DMS 273 (cell line): ENCODE results near the gene GCAT.

Source experiments
- DNase-seq: peaks from one replicate; lab custom pipeline; 2025; ENCODE audit not compliant: unreplicated experiment; lab: John Stamatoyannopoulos, UW

GCAT gene

DNA sequence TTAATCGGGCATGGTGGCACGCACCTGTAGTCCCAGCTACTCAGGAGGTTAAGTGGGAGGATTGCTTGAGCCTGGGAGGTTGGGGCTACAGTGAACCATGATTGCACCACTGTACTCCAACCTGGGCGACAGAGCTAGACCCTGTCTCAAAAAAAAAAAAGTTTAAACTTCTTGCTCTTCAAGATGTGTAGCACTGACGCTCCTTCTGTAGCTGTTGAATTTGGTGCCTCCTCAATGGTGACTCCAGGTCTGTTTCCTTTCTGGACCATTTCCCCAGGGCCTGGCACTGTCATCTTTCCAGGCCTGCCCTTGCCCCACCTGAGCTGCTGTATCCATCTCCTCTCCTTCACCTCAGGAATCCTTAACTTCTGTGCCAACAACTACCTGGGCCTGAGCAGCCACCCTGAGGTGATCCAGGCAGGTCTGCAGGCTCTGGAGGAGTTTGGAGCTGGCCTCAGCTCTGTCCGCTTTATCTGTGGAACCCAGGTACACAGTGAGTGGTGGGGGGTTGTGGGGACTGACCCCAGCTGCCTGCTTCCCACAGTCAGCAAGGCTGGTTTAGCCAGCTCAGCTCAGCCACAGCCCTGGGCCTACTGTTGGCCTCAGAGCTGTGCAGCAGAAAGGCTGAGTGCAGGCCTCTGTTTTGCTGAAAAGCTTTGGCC lies 2.1 kb downstream of the GCAT start:
- DNase-seq: no peak

GRCh38 chr22:37811867-37812266 lies 4.1 kb downstream of the GCAT start:
- no peak for DNase-seq

DNA sequence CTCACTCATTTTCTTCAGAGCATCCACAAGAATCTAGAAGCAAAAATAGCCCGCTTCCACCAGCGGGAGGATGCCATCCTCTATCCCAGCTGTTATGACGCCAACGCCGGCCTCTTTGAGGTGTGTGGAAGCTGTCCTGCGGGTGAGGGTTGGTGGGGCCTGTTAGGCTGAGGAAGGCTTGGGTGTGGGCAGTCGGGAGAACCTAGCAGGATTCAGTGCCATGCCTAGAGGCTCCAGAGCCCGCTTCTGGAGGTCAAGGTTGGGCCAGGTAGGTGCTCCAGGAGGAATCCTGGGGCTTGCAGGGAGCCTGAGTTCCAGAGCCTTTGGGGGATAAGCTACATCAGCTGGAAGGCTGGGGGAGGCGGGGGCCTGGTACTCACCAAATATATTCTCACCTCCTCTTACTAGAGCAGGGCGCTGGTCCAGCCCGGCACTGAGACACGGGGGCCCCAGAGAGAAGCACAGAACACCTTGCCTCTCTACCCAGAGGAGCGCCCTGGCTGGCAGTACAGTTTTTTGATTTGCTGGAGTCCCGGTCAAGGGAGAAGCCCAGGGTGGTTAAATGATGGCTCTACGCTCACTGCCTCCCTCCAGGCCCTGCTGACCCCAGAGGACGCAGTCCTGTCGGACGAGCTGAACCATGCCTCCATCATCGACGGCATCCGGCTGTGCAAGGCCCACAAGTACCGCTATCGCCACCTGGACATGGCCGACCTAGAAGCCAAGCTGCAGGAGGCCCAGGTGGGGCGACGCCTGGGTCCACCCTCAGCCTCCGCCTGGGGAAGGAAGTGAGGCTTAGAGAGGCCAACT lies 5.3 kb downstream of the GCAT start:
- DNase-seq: no peak

DNA sequence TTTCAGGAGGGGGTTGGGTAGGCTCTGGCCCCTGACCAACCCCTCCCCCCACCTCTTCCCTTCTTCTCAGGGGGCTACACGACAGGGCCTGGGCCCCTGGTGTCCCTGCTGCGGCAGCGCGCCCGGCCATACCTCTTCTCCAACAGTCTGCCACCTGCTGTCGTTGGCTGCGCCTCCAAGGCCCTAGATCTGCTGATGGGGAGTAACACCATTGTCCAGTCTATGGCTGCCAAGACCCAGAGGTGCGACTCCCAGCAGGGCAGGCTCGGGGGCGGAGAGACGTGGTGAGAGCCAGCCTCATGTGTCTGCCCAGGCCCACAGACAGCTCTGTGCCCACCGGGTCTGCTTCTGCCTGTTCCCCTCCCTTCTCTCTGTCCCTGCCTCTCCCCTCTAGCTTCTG lies 7.9 kb downstream of the GCAT start:
- DNase-seq: no peak

GRCh38 chr22:37816543-37817180 lies 8.9 kb downstream of the GCAT start:
- no peak for DNase-seq

GRCh38 chr22:37817705-37818408 lies 10.1 kb downstream of the GCAT start:
- peak; percentile 88 for DNase-seq

GRCh38 chr22:37818409-37819104 lies 10.8 kb downstream of the GCAT start:
- DNase-seq: peak; percentile 70

GRCh38 chr22:37819105-37819433 lies 11.3 kb downstream of the GCAT start:
- no peak for DNase-seq

DNA sequence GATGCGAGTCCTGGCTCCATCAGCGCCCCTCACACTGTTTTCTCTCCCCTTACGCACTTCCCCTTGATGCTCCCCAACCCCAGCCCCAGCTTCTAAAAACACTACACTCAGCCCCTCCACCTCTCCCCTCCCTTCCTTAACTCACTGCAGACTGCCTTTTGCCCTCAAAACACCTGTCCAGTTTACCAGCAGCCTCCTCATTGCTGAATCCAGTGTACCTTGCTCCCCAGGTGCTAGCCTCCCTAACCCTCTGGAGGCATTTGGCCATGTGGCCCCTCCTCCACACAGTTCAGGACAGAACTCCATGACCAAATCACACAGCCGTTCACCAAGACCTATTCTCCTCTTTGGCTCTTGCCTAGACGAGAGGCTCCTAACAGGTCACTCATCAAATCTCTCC lies 12.6 kb downstream of the GCAT start:
- DNase-seq: no peak

DNA sequence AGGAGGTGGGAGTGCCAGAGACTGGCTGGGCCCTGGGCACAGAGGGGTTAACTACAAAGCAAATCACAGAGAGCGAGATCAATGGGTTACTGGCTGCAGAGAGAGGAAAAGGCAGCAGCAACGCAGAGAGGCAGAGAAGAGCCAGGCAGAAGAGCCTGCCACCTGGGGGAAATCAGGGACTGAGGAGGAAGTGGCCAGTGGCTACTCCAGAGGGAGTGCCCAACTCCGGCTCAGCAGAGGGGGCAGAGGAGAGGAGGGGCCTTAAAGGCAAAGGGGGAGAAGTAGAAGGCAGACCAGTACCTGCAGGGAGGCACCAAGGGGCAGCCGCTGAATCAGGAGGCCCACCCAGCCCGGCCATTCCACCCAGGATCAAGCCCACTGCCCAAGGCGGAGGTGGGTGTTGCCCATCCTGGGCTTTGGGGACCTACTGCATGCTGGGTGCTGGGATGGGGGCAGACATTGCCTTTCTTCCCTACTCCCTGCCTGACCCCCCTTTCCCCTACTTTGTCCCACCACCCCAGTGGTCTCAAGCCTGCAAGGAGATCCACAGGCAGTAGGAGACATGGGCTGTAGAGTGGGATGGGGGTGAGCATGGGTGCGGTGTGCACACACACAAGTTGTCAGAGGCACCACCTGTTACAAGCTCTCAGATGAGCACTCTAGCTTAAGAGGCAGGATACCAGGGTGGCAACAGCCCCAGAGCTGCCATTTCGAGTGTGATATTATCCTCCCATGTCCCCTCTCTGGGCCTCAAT lies 14.5 kb downstream of the GCAT start:
- DNase-seq: no peak

DNA sequence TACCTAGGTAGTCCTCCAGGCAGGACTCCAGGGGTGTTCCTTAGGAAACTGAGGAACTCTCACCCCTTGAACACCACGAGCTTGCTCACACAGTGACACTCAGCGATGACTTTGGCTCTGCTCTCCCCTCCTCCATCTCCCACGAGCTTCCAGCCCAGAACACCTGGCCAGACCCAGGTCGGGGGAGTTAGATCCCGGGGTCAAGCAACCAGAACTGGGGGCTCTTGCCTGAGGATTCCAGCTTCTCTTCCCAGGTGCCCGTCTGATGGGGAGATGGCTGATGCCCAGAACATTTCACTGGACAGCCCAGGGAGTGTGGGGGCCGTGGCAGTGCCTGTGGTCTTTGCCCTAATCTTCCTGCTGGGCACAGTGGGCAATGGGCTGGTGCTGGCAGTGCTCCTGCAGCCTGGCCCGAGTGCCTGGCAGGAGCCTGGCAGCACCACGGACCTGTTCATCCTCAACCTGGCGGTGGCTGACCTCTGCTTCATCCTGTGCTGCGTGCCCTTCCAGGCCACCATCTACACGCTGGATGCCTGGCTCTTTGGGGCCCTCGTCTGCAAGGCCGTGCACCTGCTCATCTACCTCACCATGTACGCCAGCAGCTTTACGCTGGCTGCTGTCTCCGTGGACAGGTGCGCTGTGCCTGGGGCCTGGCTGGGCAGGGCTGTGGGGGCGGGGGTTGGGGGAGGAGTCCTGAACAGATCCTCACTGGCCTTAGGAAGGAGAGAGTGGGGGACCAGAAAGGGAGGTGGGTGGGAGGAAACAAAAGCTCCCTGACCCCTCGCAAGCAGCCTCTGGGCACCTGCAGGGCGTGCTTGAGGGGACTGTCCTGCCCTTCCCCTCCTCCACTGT lies 15.6 kb downstream of the GCAT start, which contains the start of gene GALR3:
Gene GALR3 (plus strand): TSS at position 249 of the 852 bp plus-strand sequence. CDS start 25 bp downstream, at position 274.
- DNase-seq: no peak

GRCh38 chr22:37824674-37825641 lies 17.2 kb downstream of the GCAT start:
- no peak for DNase-seq

GRCh38 chr22:37827056-37827455 lies 19.3 kb downstream of the GCAT start:
- peak; percentile 90 for DNase-seq

- no peak for DNase-seq
Observed at GRCh38 chr22:37830093-37830842, 22.5 kb downstream of the GCAT start.

- no peak for DNase-seq
Observed at GRCh38 chr22:37831472-37831871, 23.7 kb downstream of the GCAT start.

DNA sequence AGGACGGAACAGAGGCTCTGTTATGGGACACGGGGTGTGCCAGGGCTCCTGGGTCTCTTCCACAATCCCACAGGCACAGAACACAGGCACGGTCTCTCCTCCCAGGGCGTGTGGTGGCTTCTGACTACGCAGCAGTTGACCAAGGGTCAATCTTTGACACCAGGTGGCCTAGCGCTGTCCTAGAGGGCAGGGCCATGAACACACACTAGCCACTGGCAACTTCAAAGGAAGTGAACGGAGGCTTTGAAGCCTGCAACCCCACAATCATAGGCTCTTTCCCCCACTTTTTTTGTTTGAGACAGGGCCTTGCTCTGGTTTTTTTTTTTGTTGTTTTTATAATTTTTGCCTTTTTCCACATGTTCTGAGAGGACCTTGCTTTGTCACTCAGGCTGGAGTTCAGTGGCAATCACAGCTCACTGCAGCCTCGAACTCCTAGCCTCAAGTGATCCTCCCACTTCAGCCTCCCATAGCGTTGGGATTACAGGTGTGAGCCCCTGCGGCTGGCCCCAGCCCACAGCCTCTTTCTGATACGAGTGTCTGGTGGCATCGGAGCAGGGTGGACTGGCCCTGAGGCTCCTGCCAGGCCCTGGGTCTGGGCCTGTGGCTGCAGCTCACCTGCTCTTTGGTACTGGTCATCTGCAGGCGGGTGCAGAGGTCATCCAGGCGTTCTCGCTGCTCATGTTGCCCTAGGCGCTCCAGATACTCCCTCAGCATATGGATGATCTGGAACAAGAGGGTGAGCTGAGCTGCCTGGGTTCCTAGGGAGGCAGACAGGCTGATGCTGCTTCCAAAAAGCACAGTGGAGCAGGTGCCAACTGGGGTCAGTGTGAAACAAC lies 24.5 kb downstream of the GCAT start:
- DNase-seq: no peak
